HL-60 (cell line): ENCODE measurements around the gene ZNF792.
"Not testable (repeated sequence)": the region's sequence is repeated elsewhere in the genome, so short reads cannot be mapped to it uniquely, and the experiment has no call there.

Experiments
- GABPA ChIP-seq: IDR thresholded peaks from 2 replicates; pipeline ENCODE4 v1.6.1; 2012; ENCODE audit warnings: low read depth
- POLR2AphosphoS5 ChIP-seq: IDR thresholded peaks from 2 replicates; pipeline ENCODE4 v1.6.1; 2012; ENCODE audit warnings: low read depth
- TF ChIP-seq, protein P1 (sequence below): IDR thresholded peaks from one replicate; pipeline ENCODE4 v1.5.1; 2011; ENCODE audit warnings: low read length, control low read depth, inconsistent platforms; ENCODE audit not compliant: insufficient read depth
- TF ChIP-seq, protein P2 (sequence below): IDR thresholded peaks from 2 replicates; pipeline ENCODE4 v1.6.1; 2012; ENCODE audit warnings: low read depth; ENCODE audit not compliant: insufficient replicate concordance

DNA sequence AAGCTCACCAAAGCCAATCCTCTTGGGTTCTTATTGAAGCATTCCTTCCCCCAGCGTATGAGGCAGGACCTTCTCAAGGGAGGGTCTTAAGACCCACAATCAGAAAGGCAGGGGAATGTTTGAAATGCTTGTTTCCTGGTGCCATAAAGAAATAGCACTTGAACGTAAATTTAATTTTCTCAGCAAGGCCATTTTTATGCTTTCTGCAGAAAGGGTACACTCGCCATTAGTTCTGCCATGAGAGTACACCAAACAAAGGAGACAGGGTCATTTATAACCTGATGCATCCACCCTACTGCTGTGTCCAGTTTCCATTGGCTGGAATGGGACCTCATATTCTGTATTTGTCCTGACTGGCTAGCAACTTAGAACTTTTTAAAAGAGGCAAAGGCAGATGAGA, 46.9 kb downstream of the ZNF792 start:
- TF ChIP-seq POLR2AphosphoS5, GABPA: not testable (repeated sequence)
- TF ChIP-seq, protein P1, sequence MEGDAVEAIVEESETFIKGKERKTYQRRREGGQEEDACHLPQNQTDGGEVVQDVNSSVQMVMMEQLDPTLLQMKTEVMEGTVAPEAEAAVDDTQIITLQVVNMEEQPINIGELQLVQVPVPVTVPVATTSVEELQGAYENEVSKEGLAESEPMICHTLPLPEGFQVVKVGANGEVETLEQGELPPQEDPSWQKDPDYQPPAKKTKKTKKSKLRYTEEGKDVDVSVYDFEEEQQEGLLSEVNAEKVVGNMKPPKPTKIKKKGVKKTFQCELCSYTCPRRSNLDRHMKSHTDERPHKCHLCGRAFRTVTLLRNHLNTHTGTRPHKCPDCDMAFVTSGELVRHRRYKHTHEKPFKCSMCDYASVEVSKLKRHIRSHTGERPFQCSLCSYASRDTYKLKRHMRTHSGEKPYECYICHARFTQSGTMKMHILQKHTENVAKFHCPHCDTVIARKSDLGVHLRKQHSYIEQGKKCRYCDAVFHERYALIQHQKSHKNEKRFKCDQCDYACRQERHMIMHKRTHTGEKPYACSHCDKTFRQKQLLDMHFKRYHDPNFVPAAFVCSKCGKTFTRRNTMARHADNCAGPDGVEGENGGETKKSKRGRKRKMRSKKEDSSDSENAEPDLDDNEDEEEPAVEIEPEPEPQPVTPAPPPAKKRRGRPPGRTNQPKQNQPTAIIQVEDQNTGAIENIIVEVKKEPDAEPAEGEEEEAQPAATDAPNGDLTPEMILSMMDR = not testable (repeated sequence)
- TF ChIP-seq, protein P2, sequence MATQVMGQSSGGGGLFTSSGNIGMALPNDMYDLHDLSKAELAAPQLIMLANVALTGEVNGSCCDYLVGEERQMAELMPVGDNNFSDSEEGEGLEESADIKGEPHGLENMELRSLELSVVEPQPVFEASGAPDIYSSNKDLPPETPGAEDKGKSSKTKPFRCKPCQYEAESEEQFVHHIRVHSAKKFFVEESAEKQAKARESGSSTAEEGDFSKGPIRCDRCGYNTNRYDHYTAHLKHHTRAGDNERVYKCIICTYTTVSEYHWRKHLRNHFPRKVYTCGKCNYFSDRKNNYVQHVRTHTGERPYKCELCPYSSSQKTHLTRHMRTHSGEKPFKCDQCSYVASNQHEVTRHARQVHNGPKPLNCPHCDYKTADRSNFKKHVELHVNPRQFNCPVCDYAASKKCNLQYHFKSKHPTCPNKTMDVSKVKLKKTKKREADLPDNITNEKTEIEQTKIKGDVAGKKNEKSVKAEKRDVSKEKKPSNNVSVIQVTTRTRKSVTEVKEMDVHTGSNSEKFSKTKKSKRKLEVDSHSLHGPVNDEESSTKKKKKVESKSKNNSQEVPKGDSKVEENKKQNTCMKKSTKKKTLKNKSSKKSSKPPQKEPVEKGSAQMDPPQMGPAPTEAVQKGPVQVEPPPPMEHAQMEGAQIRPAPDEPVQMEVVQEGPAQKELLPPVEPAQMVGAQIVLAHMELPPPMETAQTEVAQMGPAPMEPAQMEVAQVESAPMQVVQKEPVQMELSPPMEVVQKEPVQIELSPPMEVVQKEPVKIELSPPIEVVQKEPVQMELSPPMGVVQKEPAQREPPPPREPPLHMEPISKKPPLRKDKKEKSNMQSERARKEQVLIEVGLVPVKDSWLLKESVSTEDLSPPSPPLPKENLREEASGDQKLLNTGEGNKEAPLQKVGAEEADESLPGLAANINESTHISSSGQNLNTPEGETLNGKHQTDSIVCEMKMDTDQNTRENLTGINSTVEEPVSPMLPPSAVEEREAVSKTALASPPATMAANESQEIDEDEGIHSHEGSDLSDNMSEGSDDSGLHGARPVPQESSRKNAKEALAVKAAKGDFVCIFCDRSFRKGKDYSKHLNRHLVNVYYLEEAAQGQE = not testable (repeated sequence)
